HG02610 (cell line): ENCODE results near the gene YJEFN3.

Experiments used
- ATAC-seq: cut with Tn5 transposase; IDR thresholded peaks from one replicate; pipeline ENCODE4 v1.9.1; 2021; ENCODE audit warnings: mild to moderate bottlenecking, moderate library complexity; ENCODE audit not compliant: unreplicated experiment

YJEFN3 gene

DNA sequence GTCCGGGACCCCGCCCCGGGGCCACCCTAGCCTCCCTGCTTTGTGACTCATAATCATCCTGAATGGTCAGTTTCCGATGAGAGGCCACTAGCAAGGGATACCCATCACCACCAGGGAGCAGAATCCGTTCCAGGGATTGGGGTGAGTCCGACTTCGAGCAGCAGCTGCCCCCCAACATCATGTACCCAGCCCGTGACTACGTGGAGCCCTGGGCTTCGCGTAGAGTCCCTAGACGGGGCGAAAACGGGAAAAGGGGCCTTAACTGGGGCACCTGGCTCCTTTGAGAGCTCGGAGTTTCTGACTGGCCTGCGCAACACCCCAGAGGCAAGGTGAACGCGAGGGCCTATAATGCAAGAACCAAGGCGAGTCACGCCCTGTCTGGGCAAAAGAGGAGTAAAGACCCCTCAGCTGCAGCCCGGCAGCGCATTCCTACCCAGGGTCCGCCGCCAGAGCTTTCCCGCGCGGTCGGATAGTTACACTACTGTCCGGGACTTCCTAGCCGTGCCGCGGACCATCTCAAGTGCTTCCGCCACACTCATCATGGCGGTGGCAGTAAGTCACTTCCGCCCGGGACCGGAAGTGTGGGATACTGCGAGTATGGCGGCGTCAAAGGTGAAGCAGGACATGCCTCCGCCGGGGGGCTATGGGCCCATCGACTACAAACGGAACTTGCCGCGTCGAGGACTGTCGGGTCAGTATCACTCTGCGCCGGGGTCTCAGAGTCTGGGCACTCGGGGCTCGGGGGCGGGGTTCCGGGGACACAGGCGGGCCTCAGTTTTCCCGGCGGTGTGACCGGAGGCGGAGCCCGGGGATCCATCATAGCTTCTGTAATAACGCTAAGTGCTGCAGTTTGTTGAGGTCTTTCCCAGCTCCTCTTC is 12.8 kb upstream of the YJEFN3 start, which contains the start of gene NDUFA13:
NDUFA13 (plus strand) TSS at position 584 of the 878 bp plus-strand sequence; CDS start at position 598, 14 bp downstream.
- ATAC-seq, result peak; percentile 82

DNA sequence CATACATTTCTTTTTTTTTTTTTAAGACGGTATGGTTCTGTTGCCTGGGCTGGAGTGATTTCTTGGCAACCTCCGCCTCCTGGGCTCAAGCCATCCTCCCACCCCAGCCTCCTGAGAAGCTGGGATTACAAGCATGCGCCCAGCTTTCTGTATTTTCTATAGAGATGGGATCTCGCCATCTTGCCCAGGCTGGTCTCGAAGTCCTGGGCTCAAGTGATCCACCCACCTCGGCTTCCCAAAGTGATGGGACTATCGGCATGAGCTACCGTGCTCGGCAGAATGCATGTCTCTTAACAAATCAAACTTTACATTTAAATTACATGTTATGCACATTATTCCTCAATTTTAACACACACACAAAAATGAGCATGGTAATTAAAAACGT is 11.5 kb upstream of the YJEFN3 start:
- ATAC-seq, result no peak

- no peak for ATAC-seq
Measured at GRCh38 chr19:19520989-19521388, 7.7 kb upstream of the YJEFN3 start.

GRCh38 chr19:19523177-19523576 is 5.5 kb upstream of the YJEFN3 start:
- ATAC-seq, result no peak

GRCh38 chr19:19524053-19524452 is 4.7 kb upstream of the YJEFN3 start:
- no peak for ATAC-seq

- no peak for ATAC-seq
Measured at GRCh38 chr19:19525611-19526380, 2.9 kb upstream of the YJEFN3 start.

DNA sequence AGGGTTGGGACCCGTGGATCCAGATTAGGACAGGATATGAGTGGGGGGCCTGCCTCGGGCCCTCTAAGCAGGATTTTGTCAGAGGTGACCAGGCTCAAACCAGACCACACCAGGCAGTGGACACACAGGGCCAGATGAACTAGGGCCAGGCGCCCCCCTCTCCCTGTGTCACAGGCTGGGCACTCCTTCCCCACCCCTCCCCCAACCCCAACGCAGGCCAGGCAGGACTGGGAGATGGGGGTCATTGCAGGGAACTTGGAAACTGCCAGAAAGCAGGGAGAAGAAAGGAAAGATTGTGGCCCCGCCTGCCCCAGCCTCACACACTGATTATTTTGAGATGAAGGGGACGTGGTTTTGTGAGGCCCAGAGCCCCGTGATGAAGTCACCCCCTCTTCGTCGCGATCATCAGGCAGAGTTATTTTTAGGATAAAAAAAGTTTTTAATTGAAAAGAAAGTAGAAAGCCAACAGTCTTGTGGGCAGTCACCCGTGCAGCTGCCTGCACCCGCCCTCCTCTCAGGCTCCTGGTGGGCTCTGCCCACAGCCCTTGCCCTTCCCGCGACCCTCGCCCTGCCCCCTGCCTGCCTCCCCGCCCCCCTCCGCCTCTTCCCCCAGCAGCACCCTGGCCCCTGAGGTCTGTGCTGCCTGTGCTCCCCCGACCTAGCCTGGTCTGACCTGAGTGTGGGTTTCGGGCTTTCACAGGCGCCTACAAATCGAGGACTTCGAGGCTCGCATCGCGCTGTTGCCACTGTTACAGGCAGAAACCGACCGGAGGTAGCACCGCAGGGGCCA is 1.9 kb upstream of the YJEFN3 start:
- ATAC-seq, result no peak

DNA sequence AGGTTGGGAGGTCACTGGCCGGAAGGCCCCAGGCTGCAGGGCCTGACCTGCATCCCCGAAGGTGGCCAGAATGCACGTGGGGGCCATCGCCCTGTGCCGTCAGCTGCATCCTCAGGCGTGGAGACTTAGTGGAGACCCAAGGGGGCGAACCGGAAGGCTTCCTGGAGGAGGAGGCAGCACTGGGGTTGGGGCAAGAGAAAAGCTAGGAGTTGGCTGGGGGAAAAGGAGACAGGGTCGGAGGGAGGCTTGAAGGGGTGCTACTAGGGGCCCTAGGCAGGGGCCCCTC is 1.4 kb upstream of the YJEFN3 start:
- ATAC-seq, result no peak

DNA sequence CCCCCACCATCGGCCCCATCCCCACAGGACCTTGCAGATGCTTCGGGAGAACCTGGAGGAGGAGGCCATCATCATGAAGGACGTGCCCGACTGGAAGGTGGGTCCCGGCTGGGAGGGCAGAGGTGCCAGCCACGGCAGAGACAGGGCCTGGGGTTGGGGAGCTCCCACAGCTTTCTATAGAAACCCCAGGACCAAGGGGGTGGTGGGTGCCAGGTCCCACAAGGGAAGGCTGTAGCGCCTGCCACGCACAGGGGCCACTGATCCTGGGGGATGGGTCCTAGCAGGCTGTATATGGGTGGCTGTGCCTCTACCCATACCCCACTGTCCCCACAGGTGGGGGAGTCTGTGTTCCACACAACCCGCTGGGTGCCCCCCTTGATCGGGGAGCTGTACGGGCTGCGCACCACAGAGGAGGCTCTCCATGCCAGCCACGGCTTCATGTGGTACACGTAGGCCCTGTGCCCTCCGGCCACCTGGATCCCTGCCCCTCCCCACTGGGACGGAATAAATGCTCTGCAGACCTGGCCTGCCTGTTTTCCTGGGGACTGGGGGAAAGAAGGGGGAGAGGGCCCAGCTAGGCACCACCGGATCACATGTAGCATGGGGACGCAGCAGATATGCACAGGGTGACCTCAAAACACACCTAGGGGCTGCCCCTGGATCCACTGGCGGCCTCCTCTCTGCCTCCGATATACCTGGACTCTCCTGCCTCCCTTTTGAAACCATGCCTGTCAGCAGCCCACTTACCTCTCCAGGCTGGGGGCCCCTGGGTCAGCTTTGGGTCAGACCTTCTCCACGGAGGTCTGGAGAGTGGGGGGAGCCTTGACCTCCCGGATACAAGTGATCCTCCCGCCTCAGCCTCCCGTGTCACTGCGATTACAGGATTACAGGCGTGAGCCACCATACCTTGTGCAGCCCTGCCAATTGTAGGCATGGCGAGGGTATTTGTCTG is 761 bp upstream of the YJEFN3 start:
- no peak for ATAC-seq

- no peak for ATAC-seq
Measured at GRCh38 chr19:19529783-19530422, 1.2 kb downstream of the YJEFN3 start.

DNA sequence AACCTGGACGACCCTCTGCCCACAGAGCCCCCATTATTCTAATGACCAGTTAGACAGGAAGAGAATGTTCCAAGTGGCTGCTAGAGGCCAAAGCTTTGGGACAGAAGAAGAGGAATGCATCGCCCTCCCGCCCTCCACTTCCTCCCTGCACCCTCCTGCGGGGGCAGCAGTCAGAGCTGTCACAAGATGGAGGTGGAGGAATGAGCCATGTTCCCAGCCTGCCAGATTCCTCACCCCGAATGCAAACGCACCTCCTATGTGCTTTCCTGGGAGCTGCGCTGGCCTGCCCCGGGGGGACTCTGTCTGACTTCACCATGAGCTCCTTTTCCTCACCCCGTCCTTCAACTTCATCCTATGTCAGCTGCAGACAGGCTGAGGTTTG is 1.7 kb downstream of the YJEFN3 start:
- no peak for ATAC-seq

GRCh38 chr19:19530889-19531288 is 2.2 kb downstream of the YJEFN3 start:
- no peak for ATAC-seq

GRCh38 chr19:19531951-19532805 is 3.5 kb downstream of the YJEFN3 start:
- no peak for ATAC-seq

DNA sequence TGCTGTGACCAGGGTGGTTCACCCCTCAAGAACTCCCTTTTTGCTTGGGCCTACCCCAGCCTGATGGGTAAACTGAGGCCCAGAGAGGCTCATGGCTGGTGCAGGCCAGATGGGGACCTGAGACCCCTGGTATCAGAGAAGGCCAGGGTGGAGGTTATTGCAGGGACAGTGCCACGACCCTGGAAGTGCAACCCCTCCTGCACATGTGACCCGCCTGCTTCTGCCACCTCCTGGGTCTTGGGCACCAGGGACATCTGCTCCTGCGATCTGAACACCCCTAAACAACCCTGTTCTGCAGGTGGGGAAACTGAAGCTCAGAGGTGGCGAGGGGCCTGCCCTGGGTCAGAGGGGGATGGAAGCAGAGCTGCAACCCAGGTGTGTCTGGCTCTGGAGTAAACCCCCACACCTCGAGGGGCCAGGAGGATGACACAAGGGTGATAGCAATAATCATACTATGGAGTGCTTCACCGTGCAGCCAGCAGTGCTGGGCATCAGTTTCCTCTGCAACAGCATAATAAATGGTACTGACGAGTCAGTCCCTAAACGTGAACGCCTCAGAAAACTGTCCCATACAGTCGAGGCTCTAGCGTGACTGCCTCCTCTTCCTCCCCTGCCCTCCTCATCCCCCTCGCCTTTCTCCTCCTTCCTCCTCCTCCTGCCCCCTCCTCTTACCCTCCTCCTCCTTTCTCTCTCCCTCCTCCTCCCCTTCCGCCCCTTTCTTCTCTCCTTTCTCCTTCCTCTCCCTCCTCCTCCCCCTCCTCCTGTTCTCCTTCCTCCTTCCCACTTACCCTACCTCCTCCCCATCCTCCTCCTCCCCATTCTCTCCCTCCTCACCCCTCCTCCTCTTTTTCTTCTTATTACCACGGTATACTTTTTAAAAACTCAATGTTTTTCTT is 4.3 kb downstream of the YJEFN3 start:
- no peak for ATAC-seq

DNA sequence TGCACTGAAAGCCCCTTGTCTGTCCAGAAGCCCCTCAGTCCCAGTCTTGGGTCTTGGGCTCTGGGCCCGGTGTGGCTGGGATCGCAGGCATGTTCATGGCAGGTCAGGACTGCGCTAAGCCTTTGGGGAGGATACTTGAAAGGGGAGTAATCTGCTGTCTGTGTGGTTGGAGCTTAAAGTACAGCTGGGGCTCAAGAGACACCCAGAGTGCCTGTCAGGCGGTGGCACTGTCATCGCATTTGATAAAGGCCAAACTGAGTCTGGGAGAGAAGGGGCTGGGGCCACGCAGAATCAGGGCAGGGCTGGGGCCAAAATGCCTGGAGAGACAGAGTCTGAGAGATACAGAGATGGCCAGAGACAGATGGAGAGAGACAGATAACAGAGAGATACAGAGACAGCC is 5.1 kb downstream of the YJEFN3 start:
- no peak for ATAC-seq

- ATAC-seq, result no peak
Measured at GRCh38 chr19:19534556-19535265, 6.0 kb downstream of the YJEFN3 start.
